PC-3 (cell line): Measurements from ENCODE around the gene FAR2. TPM values are rescaled to one million over a fixed set of nuclear protein-coding genes. Genes with fewer than 3 reads are reported as not detected.

Experiments used
- ATAC-seq: fragments of 200-7000 bp; cut with Tn5 transposase; 2 replicates; pipeline ENCODE4 v1.9.1; 2020; ENCODE audit warnings: mild to moderate bottlenecking, moderate library complexity
- BruUV-seq: library from RNA; stranded (reverse); fragments of 400-500 nt; replicated peaks from 2 replicates; lab custom pipeline; 2021; lab: Mats Ljungman, UMichigan
- CTCF ChIA-PET: fragments of 300-600 bp; sonication (Branson Sonifier 250); formaldehyde crosslinking; loops from one replicate; lab custom pipeline; 2022; ENCODE audit warnings: antibody characterized with exemption; lab: Charles Lee
- POLR2A ChIA-PET: fragments of 300-600 bp; sonication (Branson Sonifier 250); formaldehyde crosslinking; loops from one replicate; lab custom pipeline; 2022; ENCODE audit warnings: antibody characterized with exemption; ENCODE audit not compliant: unreplicated experiment; lab: Charles Lee
- DNase-seq: peaks from one replicate; pipeline ENCODE4 v3.0.0-alpha.2; 2015
- H2AFZ ChIP-seq: fragments of 300-600 bp; sonication (generic); 2 replicates; pipeline ENCODE4 v1.6.0; 2016; ENCODE audit warnings: antibody characterized with exemption, low read length
- H3F3A ChIP-seq: fragments of 300-600 bp; sonication (generic); one replicate; pipeline ENCODE4 v1.6.0; 2017; ENCODE audit warnings: antibody characterized with exemption, low read length, control low read depth, mild to moderate bottlenecking; ENCODE audit not compliant: unreplicated experiment
- H3K27ac ChIP-seq: fragments of 300-600 bp; sonication (generic); 2 replicates; pipeline ENCODE4 v1.5.1; 2016; ENCODE audit warnings: mild to moderate bottlenecking, low read length
- H3K27me3 ChIP-seq: fragments of 300-600 bp; sonication (generic); 2 replicates; pipeline ENCODE4 v1.6.1; 2016; ENCODE audit warnings: low read length, mixed read lengths
- H3K36me3 ChIP-seq: fragments of 300-600 bp; sonication (generic); 2 replicates; pipeline ENCODE4 v1.6.1; 2016; ENCODE audit warnings: low read depth, mixed run types, low read length, mixed read lengths
- H3K4me1 ChIP-seq: fragments of 300-600 bp; sonication (generic); 2 replicates; pipeline ENCODE4 v1.5.1; 2016; ENCODE audit warnings: low read length; ENCODE audit not compliant: insufficient read depth
- H3K4me2 ChIP-seq: fragments of 300-600 bp; sonication (generic); 2 replicates; pipeline ENCODE4 v1.6.0; 2016; ENCODE audit warnings: low read length
- H3K4me3 ChIP-seq: fragments of 300-600 bp; sonication (generic); 2 replicates; pipeline ENCODE4 v1.5.1; 2016; ENCODE audit warnings: mild to moderate bottlenecking, low read length, mixed read lengths
- H3K79me2 ChIP-seq: fragments of 300-600 bp; sonication (generic); 2 replicates; pipeline ENCODE4 v1.6.1; 2017; ENCODE audit warnings: low read length, mixed read lengths
- H3K9ac ChIP-seq: fragments of 300-600 bp; sonication (generic); 2 replicates; pipeline ENCODE4 v1.6.0; 2016; ENCODE audit warnings: mild to moderate bottlenecking, low read length
- H3K9me2 ChIP-seq: fragments of 300-600 bp; sonication (generic); replicated peaks from 2 replicates; pipeline ENCODE4 v1.6.1; 2016; ENCODE audit warnings: mixed run types, low read length, mixed read lengths
- H3K9me3 ChIP-seq: fragments of 300-600 bp; sonication (generic); 2 replicates; pipeline ENCODE4 v1.6.1; 2016; ENCODE audit warnings: low read length, mixed read lengths
- H4K20me1 ChIP-seq: fragments of 300-600 bp; sonication (generic); 2 replicates; pipeline ENCODE4 v1.6.1; 2016; ENCODE audit warnings: low read length, mixed read lengths
- EZH2 ChIP-seq: fragments of 300-600 bp; sonication (generic); IDR thresholded peaks from one replicate; pipeline ENCODE4 v1.6.1; 2017; ENCODE audit warnings: antibody characterized with exemption, mild to moderate bottlenecking, low read length; ENCODE audit not compliant: unreplicated experiment
- EZH2phosphoT487 ChIP-seq: fragments of 300-600 bp; sonication (generic); IDR thresholded peaks from 2 replicates; pipeline ENCODE4 v1.6.1; 2018; ENCODE audit warnings: mild to moderate bottlenecking, antibody characterized with exemption, low read length, borderline replicate concordance
- intact Hi-C: fragments of 100-400 bp; cut with micrococcal nuclease; formaldehyde crosslinking; loops from 2 replicates; pipeline ENCODE4 v1.9.0; 2023
- total RNA-seq: library from RNA; depleted of rRNA; stranded (reverse); fragments of >200 nt; gene quantifications from 2 replicates; pipeline ENCODE4 v1.2.3, GENCODE V29; 2014
- TF ChIP-seq, protein P1 (sequence below): fragments of 300-600 bp; sonication (generic); conservative IDR thresholded peaks from 2 replicates; pipeline ENCODE4 v1.5.1; 2017; ENCODE audit warnings: antibody characterized with exemption, low read depth, mild to moderate bottlenecking, low read length

Gene FAR2
- total RNA-seq, 1 experiment from 2014 or later: 10.2 TPM

- no peak overlapping the region for H2AFZ ChIP-seq
- TF ChIP-seq EZH2 (no peak), EZH2phosphoT487 (no peak)
- TF ChIP-seq, protein P1, sequence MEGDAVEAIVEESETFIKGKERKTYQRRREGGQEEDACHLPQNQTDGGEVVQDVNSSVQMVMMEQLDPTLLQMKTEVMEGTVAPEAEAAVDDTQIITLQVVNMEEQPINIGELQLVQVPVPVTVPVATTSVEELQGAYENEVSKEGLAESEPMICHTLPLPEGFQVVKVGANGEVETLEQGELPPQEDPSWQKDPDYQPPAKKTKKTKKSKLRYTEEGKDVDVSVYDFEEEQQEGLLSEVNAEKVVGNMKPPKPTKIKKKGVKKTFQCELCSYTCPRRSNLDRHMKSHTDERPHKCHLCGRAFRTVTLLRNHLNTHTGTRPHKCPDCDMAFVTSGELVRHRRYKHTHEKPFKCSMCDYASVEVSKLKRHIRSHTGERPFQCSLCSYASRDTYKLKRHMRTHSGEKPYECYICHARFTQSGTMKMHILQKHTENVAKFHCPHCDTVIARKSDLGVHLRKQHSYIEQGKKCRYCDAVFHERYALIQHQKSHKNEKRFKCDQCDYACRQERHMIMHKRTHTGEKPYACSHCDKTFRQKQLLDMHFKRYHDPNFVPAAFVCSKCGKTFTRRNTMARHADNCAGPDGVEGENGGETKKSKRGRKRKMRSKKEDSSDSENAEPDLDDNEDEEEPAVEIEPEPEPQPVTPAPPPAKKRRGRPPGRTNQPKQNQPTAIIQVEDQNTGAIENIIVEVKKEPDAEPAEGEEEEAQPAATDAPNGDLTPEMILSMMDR: no peak
- BruUV-seq: no TSS peak
- no peak for DNase-seq
- H3K4me1 ChIP-seq: peaks cover 16% of the 10 kb centered on the region
- ATAC-seq: no peak
- no peak overlapping the region for H3K4me2 ChIP-seq
- CTCF ChIA-PET: no interaction called here
- H3K27me3 ChIP-seq: no peaks in the 10 kb centered on the region
- H3K9me3 ChIP-seq: peaks cover 7% of the 10 kb centered on the region; the same call in 1 of the 2 replicates
- no peaks in the 10 kb centered on the region for H3F3A ChIP-seq
- H3K9me2 ChIP-seq: no peaks in the 10 kb centered on the region
- H4K20me1 ChIP-seq: no peaks in the 10 kb centered on the region
- POLR2A ChIA-PET: no interaction called here
- no peaks in the 10 kb centered on the region; the same call in 1 of the 2 replicates for H3K36me3 ChIP-seq
- no peak overlapping the region for H3K9ac ChIP-seq
- no peak overlapping the region for H3K4me3 ChIP-seq
- H3K79me2 ChIP-seq: no peaks in the 10 kb centered on the region
- no peak overlapping the region for H3K27ac ChIP-seq
- intact Hi-C loops: loop anchor here (5.0 kb wide), 1 partner anchor 172 kb away; no protein-coding TSS in a partner anchor
Measured at GRCh38 chr12:29145372-29146170, 3.5 kb upstream of the FAR2 start.

DNA sequence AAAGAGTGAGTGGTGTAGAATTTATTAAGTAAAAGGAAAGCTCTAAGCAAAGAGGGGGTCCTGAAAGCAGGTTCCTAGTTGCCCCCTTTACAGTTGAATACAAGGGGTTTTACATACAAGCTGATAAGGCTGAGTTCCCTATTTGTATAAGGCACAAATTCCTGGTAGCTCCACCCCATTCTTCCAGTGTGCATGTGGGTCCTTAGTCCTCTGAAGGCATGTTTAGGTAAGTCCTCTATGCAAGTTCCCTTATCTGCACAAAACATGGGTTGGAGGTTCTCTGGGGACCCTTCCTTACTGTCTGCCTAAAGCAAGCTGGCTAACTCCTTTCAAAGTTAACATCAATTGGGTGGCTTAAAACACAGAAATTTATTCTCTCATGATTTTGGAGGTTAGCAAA is 2.9 kb upstream of the FAR2 start:
- Histone ChIP-seq H3K9me2 (no peaks in the 10 kb centered on the region), H3K27ac (no peak overlapping the region), H3K4me2 (no peak overlapping the region), H3K36me3 (no peaks in the 10 kb centered on the region; the same call in 1 of the 2 replicates), H3K4me1 (peaks cover 16% of the 10 kb centered on the region), H3K27me3 (no peaks in the 10 kb centered on the region), H3K4me3 (no peak overlapping the region), H3K9me3 (peaks cover 6% of the 10 kb centered on the region; the same call in 1 of the 2 replicates), H3K79me2 (no peaks in the 10 kb centered on the region), H3F3A (no peaks in the 10 kb centered on the region), H4K20me1 (no peaks in the 10 kb centered on the region), H2AFZ (no peak overlapping the region), H3K9ac (no peak overlapping the region)
- intact Hi-C loops: loop anchor here (5.0 kb wide), 1 partner anchor 171 kb away; no protein-coding TSS in a partner anchor
- CTCF ChIA-PET: no interaction called here
- no peak for ATAC-seq
- TF ChIP-seq, protein P1: no peak
- no peak for TF ChIP-seq EZH2
- no peak for TF ChIP-seq EZH2phosphoT487
- no peak for DNase-seq
- POLR2A ChIA-PET: no interaction called here
- no TSS peak for BruUV-seq
